ENCODE results near the gene LRRC41.
"Not testable (repeated sequence)": the region's sequence is repeated elsewhere in the genome, so short reads cannot be mapped to it uniquely, and the experiment has no call there.

Gene LRRC41

DNA sequence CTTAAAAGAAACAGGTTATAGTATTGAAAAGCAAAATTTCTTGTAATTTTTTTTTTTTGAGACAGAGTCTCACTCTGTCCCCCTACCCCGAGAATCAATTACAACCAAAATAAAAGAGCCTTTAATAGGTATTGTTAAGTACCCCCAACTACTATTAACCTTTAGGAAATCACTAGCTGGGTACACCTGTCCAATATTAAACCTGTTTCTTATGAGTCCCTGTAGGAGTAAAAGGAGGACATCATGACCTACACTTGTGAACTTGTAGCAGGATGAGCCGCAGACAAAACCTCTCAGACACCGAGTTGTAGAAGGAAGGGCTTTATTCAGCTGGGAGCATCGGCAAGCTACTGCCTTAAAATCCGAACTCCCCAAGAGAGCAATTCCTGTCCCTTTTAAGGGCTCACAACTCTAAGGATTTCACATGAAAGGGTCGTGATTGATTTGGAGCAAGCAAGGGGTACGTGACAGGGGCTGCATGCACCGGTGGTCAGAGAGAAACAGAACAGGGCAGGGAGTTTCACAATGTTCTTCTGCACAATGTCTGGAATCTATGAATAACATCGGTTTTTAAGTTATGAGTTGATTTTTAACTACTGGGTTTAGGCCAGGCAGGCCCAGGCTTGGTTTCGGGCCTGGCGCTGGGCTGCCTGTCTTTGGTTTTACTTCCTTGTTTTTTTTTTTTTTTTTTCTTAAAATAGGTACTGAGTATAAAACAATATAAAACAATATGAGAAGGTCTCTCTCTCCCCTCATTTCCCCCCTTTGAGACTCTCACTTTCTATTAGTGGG, 22.1 kb upstream of the LRRC41 start:
- FAIRE-seq, result not testable (repeated sequence)

DNA sequence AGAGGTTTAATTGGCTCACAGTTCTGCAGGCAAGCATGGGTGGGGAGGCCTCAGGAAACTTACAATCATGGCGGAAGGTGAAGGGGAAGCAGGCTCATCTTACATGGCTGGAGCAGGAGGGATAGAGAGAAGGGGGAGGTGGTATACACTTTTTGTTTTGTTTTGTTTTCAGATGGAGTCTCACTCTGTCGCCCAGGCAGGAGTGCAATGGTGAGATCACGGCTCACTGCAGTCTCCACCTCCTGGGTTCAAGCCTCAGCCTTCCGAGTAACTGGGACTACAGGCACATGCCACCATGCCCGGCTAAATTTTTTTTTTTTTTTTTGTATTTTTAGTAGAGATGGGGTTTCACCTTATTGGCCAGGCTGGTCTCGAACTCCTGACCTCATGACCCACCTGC, 18.8 kb upstream of the LRRC41 start:
- not testable (repeated sequence) for FAIRE-seq

- not testable (repeated sequence) for FAIRE-seq
These were observed 16.8 kb upstream of the LRRC41 start for GRCh38 chr1:46319960-46320914.

DNA sequence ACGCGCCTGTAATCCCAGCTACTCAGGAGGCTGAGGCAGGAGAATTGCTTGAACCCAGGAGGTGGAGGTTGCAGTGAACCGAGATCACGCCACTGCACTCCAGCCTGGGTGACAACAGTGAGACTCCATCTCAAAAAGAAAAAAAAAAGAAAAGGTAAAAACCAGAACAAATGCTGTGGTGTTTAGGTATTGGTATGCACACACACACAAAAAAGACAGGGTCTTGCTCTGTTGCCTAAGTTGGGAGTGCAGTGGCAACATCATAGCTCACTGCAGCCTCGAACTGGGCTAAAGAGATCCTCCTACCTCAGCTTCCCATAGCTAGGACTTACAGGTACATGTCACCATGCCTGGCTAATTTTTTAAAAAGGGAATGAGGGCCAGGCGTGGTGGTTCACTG, 15.9 kb upstream of the LRRC41 start:
- FAIRE-seq, result not testable (repeated sequence)

DNA sequence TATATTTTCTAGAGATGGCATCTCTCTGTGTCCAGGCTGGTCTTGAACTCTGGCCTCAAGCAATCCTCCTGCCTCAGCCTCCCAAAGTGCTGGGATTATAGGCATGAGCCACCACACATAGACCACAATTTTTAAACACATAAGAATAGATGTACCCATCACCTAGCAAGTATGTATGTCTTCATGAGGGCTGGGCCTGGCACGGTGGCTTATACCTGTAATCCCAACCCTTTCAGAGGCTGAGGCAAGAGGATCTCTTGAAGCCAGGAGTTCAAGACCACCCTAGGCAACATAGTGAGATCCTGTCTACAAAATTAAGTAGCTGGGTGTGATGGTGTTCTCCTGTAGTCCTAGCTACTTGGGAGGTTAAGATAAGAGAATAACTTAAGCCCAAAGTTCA, 13.9 kb upstream of the LRRC41 start:
- FAIRE-seq, result no peak

- FAIRE-seq, result no peak
These were observed 12.4 kb upstream of the LRRC41 start for GRCh38 chr1:46315669-46316403.

DNA sequence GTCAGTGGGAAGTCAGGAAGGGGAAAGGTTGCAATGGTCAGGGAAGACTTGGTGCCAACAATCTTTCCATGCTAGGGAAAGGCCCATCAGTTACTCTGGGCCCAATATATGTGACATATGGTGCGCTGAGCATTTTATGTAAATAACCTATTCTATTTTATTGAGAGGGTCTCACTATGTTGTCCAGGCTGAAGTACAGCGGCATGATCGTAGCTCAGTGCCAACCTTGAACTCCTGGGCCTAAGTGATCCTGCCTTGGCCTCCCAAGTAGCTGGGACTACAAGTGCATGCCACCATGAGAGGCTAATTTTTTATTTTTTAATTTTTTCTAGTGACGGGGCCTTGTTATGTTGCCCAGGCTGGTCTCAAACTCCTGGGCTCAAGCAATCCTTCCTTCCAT, 6.9 kb upstream of the LRRC41 start:
- FAIRE-seq, result no peak

DNA sequence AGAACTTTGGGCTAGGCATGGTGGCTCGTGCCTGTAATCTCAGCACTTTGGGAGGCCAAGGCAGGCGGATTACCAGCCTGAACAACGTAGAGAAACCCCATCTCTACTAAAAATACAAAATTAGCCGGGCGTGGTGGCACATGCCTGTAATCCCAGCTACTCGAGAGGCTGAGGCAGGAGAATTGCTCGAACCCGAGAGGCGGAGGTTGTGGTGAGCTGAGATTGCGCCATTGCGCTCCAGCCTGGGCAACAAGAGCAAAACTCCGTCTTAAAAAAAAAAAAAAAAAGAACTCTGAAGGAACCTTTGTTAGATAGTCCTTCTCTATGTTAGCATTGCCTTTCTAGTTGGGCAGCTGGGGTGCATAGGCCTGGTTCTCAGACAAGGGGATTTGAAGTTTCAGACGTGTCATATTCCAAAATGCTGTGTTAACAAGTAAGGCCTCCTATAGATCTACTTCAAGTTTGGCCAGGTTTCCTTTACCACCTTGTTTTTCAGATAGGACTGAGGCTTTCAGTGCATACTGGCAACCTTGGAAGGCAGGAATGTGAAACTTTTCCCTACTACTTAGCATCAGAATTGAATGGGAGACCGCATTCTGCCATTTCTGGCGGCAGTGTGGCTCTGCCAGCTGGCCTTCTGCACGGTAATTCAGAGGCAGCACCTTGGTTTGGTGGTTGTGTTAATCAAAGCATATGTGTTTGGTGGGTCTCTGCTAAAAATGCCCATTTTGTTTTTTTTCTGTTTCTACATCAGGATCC, 6.2 kb upstream of the LRRC41 start:
- no peak for FAIRE-seq

GRCh38 chr1:46306159-46306530, 2.7 kb upstream of the LRRC41 start:
- FAIRE-seq, result no peak

- FAIRE-seq, result no peak
These were observed 483 bp upstream of the LRRC41 start for GRCh38 chr1:46303872-46304326.

GRCh38 chr1:46302641-46303037, 777 bp downstream of the LRRC41 start:
- FAIRE-seq, result no peak

GRCh38 chr1:46301808-46302640, 1.4 kb downstream of the LRRC41 start:
- no peak for FAIRE-seq

DNA sequence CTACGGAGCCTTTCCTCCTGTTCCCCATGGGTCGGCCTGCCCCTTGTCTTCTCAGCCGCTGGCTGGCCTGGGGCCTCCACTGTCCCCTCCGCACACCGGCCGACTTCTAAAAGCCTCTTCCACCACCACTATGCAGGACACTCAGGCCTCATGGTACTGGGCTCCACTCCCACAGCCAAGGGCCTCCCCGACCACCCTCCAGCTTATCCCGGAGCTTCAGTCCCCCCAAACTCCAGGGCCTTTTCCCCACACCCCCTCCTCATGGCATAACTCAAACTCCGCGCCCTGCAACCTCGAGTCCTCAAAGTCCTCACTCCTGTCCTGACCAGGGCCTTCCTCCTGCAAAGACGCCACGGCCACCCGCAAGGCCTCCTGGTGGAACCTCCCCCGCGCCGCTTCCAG, 2.0 kb downstream of the LRRC41 start:
- FAIRE-seq, result no peak

DNA sequence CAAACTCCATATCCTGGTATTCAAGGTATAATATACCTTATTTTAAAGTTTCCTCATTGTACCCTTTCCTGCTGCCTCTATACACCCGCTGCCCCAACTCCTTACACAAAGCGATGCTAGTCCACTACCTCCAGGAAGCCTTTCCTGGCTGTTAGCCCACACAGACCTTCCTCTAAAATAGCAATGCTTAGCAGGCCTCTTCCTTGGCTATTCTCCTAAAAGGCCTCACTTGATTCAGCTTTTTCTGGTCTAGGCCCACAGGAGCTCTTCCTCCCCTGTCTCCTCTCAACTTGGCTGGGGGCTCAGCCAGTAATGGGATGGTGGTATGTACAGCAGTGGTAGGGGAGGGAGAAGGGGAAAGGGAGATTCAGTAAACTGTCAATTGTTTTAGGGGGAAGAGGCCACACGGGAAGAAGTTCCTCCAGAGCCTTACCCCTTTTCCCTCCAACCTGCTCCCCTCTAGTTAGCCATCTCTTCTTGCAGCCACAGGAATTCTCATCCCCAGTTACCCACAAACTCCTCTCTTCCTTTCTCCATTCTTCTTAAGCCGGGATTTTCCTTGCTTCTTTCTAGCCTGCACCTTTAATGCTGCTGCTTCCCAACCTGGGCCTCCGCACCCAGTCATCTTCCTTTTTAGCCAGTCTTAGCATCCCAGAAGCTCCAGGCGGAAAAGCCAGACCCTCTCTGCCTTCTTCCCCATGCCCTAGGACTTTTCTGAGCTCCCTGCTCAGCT, 2.6 kb downstream of the LRRC41 start:
- FAIRE-seq, result no peak

DNA sequence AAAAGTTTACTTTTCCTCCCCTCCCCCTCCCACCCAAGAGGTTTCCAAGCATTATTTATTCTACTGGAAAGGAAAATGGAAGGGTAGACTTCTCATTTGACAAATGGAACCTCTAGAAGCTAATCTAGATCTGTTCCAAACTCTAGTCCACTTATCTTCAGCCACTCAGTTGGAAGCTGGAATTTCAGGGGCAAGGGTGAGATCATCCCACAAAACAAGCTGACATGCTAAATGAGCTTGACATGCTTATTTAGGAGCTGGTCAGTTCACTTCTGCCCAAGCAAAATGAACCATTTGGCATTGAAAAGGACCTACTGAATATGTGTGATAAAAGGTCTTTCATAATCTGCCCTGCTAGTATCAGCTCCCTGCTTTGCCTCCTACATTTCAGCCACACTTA, 5.0 kb downstream of the LRRC41 start:
- no peak for FAIRE-seq

GRCh38 chr1:46295306-46295705, 8.1 kb downstream of the LRRC41 start:
- FAIRE-seq, result no peak

GRCh38 chr1:46289976-46290375, 13.4 kb downstream of the LRRC41 start:
- FAIRE-seq, result no peak

DNA sequence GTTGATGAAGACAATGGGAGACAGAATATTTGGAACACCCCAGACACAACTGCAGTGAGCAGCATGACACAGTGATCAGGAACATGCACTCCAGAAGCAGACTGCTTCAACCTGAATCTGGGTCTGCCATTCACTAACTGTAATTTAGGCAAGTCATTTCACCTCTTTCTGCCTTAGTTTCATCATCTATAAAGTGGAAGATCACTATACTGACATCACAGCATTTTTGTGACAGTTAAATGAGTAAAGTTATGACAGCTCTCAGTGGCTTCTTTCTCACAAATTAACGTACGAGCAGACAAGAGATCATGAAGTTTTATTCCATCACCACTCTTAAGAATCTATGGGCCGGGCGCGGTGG, 14.3 kb downstream of the LRRC41 start:
- FAIRE-seq, result no peak

- no peak for FAIRE-seq
These were observed 14.8 kb downstream of the LRRC41 start for GRCh38 chr1:46288485-46289133.

Data from islet of Langerhans (tissue), 1 donor.